ENCODE results near the gene MCC.

DNA sequence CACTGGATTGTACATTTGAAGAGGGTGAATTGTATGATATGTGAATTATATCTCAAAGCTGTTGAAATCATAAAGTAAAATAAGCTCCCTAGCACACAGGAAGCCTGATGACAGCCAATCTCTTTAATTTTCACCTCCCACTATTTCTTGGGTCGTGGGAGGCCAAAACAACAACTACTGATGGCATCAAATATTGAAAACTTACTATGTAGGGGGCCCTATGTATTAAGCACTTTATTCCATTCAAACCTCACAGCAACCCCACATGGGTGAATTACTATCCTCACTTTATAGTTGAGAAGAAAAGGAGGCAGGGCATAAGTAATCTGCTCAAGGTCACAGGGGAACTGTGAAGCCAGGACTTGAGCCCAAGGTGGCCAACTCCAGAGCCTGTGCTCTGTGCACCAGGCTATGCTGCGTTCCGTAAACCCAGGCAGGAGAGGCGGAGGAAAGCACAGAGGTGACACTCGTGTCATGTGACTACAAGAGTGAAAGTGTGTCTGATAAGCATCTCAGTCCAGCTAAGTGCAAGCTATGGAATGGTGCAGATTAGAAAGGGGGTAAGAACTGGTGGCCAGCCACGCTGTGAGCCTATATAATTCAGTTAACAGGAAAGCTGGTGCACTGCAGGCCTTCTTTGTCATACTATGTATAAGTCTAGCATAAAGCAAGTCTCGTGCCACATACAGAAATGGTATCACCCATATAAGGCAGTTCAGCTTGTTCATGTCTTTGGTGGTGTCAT lies 290.6 kb downstream of the MCC start:
- TF ChIP-seq, protein P1, sequence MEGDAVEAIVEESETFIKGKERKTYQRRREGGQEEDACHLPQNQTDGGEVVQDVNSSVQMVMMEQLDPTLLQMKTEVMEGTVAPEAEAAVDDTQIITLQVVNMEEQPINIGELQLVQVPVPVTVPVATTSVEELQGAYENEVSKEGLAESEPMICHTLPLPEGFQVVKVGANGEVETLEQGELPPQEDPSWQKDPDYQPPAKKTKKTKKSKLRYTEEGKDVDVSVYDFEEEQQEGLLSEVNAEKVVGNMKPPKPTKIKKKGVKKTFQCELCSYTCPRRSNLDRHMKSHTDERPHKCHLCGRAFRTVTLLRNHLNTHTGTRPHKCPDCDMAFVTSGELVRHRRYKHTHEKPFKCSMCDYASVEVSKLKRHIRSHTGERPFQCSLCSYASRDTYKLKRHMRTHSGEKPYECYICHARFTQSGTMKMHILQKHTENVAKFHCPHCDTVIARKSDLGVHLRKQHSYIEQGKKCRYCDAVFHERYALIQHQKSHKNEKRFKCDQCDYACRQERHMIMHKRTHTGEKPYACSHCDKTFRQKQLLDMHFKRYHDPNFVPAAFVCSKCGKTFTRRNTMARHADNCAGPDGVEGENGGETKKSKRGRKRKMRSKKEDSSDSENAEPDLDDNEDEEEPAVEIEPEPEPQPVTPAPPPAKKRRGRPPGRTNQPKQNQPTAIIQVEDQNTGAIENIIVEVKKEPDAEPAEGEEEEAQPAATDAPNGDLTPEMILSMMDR (conservative IDR thresholded peaks at IDR 0.05): no peak
- no peak for TF ChIP-seq ZFX (IDR thresholded peaks at IDR 0.05)
